Ishikawa (cell line): ENCODE data around the gene CNTNAP5.

Experiments
- CEBPB ChIP-seq: IDR thresholded peaks from 2 replicates; pipeline ENCODE4 v1.6.1; 2012
- CREB1 ChIP-seq: IDR thresholded peaks from 2 replicates; pipeline ENCODE4 v1.6.1; 2012; ENCODE audit warnings: low read depth
- EGR1 ChIP-seq: IDR thresholded peaks from 2 replicates; pipeline ENCODE4 v1.6.1; 2012
- EP300 ChIP-seq: IDR thresholded peaks from 2 replicates; pipeline ENCODE4 v1.6.1; 2012; ENCODE audit warnings: borderline replicate concordance
- FOXM1 ChIP-seq: IDR thresholded peaks from 2 replicates; pipeline ENCODE4 v1.6.1; 2012; ENCODE audit warnings: low read depth, borderline replicate concordance
- NFIC ChIP-seq: IDR thresholded peaks from 2 replicates; pipeline ENCODE4 v1.6.1; 2012
- RAD21 ChIP-seq: IDR thresholded peaks from 2 replicates; pipeline ENCODE4 v1.6.1; 2012; ENCODE audit warnings: low read depth
- REST ChIP-seq: IDR thresholded peaks from 2 replicates; pipeline ENCODE4 v1.6.1; 2012; ENCODE audit warnings: low read depth, mild to moderate bottlenecking
- TAF1 ChIP-seq: IDR thresholded peaks from 2 replicates; pipeline ENCODE4 v1.6.1; 2012; ENCODE audit warnings: low read depth, mild to moderate bottlenecking
- TCF12 ChIP-seq: IDR thresholded peaks from 2 replicates; pipeline ENCODE4 v1.6.1; 2012; ENCODE audit warnings: low read depth
- TEAD4 ChIP-seq: IDR thresholded peaks from 2 replicates; pipeline ENCODE4 v1.6.1; 2012
- YY1 ChIP-seq: IDR thresholded peaks from 2 replicates; pipeline ENCODE4 v1.6.1; 2012; ENCODE audit warnings: low read depth
- ZBTB7A ChIP-seq: IDR thresholded peaks from 2 replicates; pipeline ENCODE4 v1.6.1; 2012; ENCODE audit warnings: low read depth
- TF ChIP-seq, protein P1 (sequence below): IDR thresholded peaks from 2 replicates; pipeline ENCODE4 v1.6.1; 2012
- TF ChIP-seq, protein P2 (sequence below): IDR thresholded peaks from 2 replicates; pipeline ENCODE4 v1.6.1; 2012

Gene CNTNAP5

DNA sequence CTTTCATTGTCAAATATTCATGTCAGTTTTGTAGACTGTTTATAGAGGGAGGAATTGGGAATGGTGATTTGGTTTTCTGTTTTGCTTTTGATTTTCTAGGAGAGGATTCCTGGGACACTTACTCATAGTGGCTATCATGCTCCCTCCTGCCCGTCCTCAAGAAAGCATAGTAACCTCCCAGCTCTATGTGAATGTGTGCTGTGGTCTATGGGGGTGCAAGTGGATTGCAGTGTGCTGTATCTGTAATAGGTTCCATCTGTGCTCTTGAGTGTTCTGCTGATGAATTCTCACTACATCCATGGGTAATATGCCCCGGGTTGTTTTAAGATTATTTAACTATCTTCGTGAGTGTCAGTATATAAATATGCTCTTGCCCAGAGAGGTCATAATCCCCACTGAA, 811.3 kb downstream of the CNTNAP5 start:
- no peak for TF ChIP-seq CREB1
- no peak for TF ChIP-seq TAF1
- TF ChIP-seq YY1, result no peak
- no peak for TF ChIP-seq TCF12
- TF ChIP-seq, protein P1, sequence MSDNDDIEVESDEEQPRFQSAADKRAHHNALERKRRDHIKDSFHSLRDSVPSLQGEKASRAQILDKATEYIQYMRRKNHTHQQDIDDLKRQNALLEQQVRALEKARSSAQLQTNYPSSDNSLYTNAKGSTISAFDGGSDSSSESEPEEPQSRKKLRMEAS, result no peak
- no peak for TF ChIP-seq TEAD4

- TF ChIP-seq ZBTB7A, result no peak
Measured at GRCh38 chr2:124837496-124837895, 812.4 kb downstream of the CNTNAP5 start.

DNA sequence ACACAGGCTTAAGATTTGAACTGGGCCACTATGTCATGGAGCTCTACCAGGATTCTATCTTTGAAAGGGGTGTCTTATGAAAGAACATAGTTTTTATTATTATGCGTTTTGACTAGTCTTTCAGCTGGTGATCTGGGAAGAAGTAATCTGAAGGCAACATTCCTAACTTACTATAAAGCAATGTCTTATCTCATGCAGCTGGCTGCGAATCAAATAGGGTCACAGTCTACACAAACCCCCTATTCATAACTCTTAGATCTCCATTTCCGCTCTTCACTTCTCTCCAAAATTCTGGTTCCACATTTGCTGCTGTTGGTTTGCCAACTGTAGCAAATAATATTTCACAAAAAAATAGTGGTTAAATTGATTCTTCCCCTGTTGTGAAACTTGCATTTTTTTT, 813.3 kb downstream of the CNTNAP5 start:
- TF ChIP-seq EP300, result no peak
- TF ChIP-seq RAD21, result no peak

GRCh38 chr2:124867247-124867646, 842.2 kb downstream of the CNTNAP5 start:
- TF ChIP-seq, protein P1, result no peak
- no peak for TF ChIP-seq REST
- no peak for TF ChIP-seq CEBPB
- TF ChIP-seq ZBTB7A, result no peak
- no peak for TF ChIP-seq NFIC
- TF ChIP-seq EP300, result no peak
- TF ChIP-seq, protein P2, sequence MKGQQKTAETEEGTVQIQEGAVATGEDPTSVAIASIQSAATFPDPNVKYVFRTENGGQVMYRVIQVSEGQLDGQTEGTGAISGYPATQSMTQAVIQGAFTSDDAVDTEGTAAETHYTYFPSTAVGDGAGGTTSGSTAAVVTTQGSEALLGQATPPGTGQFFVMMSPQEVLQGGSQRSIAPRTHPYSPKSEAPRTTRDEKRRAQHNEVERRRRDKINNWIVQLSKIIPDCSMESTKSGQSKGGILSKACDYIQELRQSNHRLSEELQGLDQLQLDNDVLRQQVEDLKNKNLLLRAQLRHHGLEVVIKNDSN, result no peak
- TF ChIP-seq TEAD4, result no peak
- TF ChIP-seq FOXM1, result no peak
- TF ChIP-seq EGR1, result no peak
- TF ChIP-seq YY1, result no peak

DNA sequence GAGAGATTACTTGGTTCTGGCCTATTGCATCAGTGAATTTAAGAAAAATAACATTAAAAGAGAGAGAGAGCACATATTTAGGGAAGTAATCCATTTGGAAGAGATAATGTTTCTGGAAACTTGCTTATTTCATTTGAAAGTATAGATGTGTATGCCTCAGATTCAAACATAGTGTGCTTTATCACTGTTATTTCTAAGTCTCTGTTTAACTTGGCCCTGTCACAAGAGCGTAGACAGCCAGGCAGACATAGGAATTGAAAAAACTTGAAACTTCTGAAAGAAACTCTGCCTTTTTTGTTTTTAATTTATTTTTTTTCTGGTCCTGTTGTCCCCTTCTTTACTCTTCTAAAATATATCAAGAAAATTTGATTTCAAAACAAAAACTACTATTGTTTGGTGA, 849.1 kb downstream of the CNTNAP5 start:
- no peak for TF ChIP-seq FOXM1
- no peak for TF ChIP-seq CEBPB
- TF ChIP-seq TAF1, result no peak
- no peak for TF ChIP-seq REST
- TF ChIP-seq NFIC, result no peak
- no peak for TF ChIP-seq EGR1

- no peak for TF ChIP-seq CREB1
Measured at GRCh38 chr2:124874676-124875075, 849.6 kb downstream of the CNTNAP5 start.

GRCh38 chr2:124875627-124876244, 850.6 kb downstream of the CNTNAP5 start:
- TF ChIP-seq YY1, result no peak
- no peak for TF ChIP-seq TEAD4
- no peak for TF ChIP-seq TCF12
- TF ChIP-seq, protein P1, result no peak
- TF ChIP-seq CREB1, result no peak
- TF ChIP-seq RAD21, result no peak
- TF ChIP-seq EP300, result no peak

DNA sequence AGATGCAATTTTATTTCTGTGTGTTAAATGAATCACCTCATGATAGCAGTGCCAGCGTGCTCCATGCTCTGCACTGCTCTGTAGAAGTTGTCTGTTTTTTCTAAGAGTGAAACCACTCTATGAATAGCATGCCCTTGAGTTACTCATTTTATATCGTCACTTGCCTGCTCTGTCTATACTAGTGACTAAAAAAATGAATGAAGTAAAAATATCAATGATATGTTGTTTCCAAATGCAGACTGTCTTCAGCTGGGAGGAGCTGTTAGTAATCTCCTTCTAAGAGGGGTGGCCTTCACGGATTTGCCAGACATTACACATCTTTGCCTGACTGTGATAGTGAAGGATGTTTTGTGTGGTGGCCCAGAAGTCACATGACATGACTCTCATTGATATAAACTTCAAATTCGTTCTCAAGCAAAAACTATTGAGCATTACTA, 852.1 kb downstream of the CNTNAP5 start:
- TF ChIP-seq FOXM1 (no peak), ZBTB7A (no peak), CEBPB (no peak), YY1 (no peak), REST (no peak)
- TF ChIP-seq, protein P1, result no peak
- TF ChIP-seq, protein P2, result no peak
